ENCODE measurements around the gene SPATA33.
"Not testable (repeated sequence)": the region's sequence is repeated elsewhere in the genome, so short reads cannot be mapped to it uniquely, and the experiment has no call there.

Gene SPATA33

DNA sequence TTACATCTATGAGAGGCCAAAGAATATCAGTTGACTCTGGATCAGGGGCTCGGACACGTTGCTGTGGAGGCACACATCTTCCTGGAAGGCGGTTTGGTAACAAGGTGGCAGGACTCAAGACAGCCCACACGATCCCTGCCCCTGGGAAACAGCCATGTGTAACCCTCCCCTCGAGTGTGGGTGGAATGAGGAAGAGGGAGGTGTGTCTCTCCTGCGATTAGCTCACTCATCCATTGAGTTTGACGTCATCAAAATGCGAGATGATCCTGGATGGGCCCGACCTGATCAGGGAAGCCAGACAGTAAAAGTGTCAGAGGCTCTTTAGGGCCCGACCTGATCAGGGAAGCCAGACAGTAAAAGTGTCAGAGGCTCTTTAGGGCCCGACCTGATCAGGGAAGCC lies 6.6 kb downstream of the SPATA33 start:
- DNase-seq (ENCODE audit: low read depth) = not testable (repeated sequence)

- not testable (repeated sequence) for DNase-seq (ENCODE audit: low read depth)
Observed at GRCh38 chr16:89667000-89667399, 9.4 kb downstream of the SPATA33 start.

GRCh38 chr16:89667633-89668032 lies 10.0 kb downstream of the SPATA33 start:
- no peak for DNase-seq (ENCODE audit: low read depth)

GRCh38 chr16:89668790-89669158 lies 11.1 kb downstream of the SPATA33 start:
- no peak for DNase-seq (ENCODE audit: low read depth)

GRCh38 chr16:89669755-89670154 lies 12.1 kb downstream of the SPATA33 start:
- DNase-seq (ENCODE audit: low read depth) = no peak

DNA sequence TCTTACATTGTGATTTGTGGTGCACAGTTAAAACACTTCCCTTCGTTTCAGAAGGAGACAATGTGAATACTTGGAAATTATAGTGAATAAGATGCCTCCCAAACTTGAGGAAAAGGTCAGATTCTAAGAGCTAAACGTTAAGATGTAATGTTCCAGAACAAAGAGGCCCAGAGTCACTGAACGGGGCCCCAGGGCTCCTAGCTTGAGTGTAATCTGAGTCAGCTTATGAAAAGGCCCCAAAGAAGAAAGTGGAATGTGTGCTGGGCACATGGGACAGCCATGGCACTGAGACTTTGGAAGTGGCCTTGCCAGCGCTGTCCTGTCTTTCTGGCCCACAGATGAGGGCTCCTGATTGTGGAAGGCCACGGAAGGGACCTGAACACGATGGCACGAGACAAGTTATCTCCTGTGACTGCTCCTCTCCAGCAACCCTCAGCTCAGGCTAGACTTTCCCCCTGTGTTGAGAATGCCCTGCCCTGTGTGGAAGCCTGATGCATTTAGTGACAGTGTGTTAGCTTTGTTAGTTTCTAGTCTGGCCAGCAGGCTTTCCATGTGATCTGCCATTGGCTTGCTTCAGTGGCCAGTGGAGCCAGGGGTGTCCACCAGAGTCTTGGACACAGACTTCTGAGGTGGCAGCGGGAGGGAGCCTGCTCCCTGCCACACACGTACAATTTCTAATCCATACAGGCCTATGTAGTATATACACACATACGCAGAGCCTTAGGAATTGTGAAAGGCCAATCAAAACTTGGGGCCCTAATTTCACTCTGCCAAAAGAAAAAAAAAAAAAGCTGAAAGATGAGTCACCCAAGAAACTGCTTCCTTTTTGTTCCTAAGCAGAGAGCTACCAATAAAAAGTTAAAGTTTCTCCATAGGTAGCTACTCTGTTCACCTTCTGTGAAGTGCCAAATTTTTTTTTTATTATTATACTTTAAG lies 13.1 kb downstream of the SPATA33 start:
- no peak for DNase-seq (ENCODE audit: low read depth)

DNA sequence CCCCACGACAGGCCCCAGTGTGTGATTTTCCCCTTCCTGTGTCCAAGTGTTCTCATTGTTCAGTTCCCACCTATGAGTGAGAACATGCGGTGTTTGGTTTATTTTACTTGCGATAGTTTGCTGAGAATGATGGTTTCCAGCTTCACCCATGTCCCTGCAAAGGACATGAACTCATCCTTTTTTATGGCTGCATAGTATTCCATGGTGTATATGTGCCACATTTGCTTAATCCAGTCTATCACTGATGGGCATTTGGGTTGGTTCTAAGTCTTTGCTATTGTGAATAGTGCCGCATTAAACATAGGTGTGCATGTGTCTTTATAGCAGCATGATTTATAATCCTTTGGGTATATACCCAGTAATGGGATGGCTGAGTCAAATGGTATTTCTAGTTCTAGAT lies 13.9 kb downstream of the SPATA33 start:
- DNase-seq (ENCODE audit: low read depth) = not testable (repeated sequence)

DNA sequence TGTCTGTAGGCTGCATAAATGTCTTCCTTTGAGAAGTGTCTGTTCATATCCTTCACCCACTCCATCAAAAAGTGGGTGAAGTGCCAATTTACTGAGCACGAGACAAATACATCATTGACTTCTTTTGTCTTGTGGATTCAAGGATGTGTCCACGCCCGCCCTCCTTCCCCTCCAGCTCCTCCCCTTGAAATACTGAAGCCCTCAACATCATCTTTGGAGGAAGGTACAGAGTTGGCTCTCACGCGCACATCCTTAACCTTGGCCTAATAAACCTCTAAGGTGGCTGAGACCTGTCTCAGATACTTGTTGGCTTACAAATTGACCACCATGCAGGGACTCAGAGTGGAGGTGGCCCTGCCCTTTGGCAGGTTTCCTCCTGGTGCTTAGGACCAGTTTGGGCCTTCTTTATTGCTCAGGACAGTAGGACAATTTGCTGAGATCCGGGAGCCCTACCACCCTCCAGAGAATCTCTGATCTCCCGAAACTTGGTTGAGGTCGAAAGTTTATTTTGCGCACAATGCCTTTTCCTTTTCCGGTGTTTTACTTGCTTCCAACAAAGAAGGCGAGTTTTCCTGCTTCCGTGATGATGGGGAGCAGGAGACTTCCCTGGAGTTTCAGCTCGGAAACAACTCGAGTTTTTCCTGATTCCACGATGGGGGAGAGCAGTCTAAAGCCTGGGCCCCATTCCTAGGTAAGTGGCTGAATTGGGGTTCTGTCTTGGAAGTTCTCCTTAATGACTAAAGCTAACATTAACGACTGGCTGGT lies 14.7 kb downstream of the SPATA33 start:
- no peak for DNase-seq (ENCODE audit: low read depth)

- no peak for DNase-seq (ENCODE audit: low read depth)
Observed at GRCh38 chr16:89678258-89678657, 20.6 kb downstream of the SPATA33 start.

DNA sequence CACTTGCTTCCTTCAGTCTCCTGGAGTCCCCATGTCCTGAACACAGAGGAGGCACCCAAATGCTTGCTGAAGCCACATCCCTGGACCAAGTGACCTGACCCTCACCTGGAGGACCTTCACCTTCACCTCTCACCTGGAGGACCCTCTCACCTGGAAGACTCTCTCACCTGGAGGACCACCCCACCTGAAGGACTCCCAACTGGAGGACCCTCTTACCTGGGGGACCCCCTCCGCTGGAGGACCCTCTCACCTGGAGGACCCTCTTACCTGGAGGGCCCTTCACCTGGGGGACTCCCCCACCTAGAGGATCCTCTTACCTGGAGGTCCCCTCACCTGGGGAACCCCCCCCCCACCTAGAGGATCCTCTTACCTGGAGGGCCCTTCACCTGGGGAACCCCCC lies 28.3 kb downstream of the SPATA33 start:
- no peak for DNase-seq (ENCODE audit: low read depth)

DNA sequence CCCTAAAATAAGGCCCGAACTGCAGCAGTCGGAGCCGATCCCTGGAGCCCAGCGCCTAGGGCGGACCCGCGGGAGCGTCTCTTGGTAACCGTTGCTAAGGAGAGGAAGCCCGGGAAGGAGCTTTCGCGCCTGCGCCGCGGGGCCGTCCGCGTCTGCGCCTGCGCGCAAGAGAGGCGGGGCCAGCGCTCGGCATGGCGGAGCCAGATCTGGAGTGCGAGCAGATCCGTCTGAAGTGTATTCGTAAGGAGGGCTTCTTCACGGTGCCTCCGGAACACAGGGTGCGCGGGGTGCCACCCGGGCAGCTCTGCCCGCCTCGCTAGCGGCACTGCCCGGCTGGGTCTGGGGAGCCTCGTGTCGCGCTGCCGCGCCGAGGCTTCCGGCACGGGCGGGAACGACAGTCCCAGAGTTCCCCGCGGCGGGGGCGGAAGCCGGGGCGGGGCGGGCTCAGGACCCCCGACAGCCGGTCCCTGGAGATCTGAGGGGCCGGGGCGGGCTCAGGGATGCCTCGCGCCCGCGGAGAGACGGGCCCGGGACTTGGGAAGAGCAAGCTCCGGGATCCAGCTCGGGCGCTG lies 29.0 kb downstream of the SPATA33 start, which contains the start of gene CDK10:
CDK10 (plus strand) TSS at position 170 of the 572 bp plus-strand sequence; CDS start at position 192, 22 bp downstream.
- peak; percentile 88 for DNase-seq (ENCODE audit: low read depth)

- no peak for DNase-seq (ENCODE audit: low read depth)
Observed at GRCh38 chr16:89687092-89687940, 29.7 kb downstream of the SPATA33 start.

- DNase-seq (ENCODE audit: low read depth) = no peak
Observed at GRCh38 chr16:89688395-89688794, 30.8 kb downstream of the SPATA33 start.

GRCh38 chr16:89689142-89689541 lies 31.5 kb downstream of the SPATA33 start:
- no peak for DNase-seq (ENCODE audit: low read depth)

DNA sequence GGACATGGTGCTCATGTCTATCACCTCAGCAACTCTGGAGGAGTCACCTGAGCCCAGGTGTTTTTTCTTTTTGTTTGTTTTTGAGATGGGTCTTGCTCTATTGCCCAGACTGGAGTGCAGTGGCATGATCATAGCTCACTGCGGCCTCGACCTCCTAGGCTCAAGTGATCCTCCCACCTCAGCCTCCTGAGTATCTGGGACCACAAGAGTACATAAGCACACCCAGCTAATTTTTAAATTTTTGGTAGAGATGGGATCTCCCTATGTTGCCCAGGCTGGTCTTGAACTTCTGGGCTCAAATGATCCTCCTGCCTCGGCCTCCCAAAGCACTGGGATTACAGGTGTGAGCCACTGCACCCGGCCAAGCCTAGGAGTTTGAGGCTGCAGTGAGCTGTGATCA lies 32.0 kb downstream of the SPATA33 start:
- not testable (repeated sequence) for DNase-seq (ENCODE audit: low read depth)

- no peak for DNase-seq (ENCODE audit: low read depth)
Observed at GRCh38 chr16:89690392-89690901, 32.8 kb downstream of the SPATA33 start.

GRCh38 chr16:89691231-89691985 lies 33.8 kb downstream of the SPATA33 start:
- no peak for DNase-seq (ENCODE audit: low read depth)

DNA sequence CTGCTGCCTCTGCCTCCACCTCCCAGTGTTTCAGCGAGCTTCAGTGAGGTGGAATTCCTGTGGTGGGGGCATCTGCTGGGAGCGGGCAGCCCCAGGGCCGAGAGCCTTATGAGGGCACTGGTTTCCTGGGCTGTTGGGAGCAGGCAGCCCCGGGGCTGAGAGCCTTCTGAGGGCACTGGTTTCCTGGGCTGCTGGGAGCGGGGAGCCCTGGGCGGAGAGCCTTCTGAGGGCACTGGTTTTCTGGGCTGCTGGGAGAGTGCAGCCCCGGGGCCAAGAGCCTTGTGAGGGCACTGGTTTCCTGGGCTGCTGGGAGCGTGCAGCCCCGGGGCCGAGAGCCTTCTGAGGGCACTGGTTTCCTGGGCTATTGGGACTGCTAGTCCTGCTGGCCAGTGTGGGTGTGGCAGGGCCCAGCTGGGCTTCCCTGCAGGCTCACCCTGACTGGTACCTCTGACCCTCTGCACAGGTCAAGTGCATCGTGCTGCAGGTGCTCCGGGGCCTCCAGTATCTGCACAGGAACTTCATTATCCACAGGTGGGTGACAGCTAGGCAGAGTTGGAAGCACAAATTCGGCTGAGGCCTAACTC lies 34.4 kb downstream of the SPATA33 start:
- no peak for DNase-seq (ENCODE audit: low read depth)

GRCh38 chr16:89693289-89693731 lies 35.7 kb downstream of the SPATA33 start:
- no peak for DNase-seq (ENCODE audit: low read depth)
